Tongue (tissue), 2 donors: ENCODE measurements around the gene TMEM163. TPM values are rescaled to one million over a fixed set of nuclear protein-coding genes. Genes with fewer than 3 reads are reported as not detected.
"Not testable (repeated sequence)": the region's sequence is repeated elsewhere in the genome, so short reads cannot be mapped to it uniquely, and the experiment has no call there.

ENCODE experiments used
- DNase-seq: peaks from one replicate; pipeline ENCODE4 v3.0.0-alpha.2; 2015
- total RNA-seq: library from RNA; depleted of rRNA; stranded (reverse); fragments of >200 nt; gene quantifications from one replicate; pipeline ENCODE4 v1.2.3, GENCODE V29; 2014

The TMEM163 gene
- total RNA-seq, 1 donor from 2014 or later, result 0.72 TPM

- DNase-seq, result no peak
Observed at GRCh38 chr2:134482131-134482723, 236.6 kb downstream of the TMEM163 start.

- no peak for DNase-seq
Observed at GRCh38 chr2:134479696-134480330, 239.0 kb downstream of the TMEM163 start.

- not testable (repeated sequence) for DNase-seq
Observed at GRCh38 chr2:134476982-134477381, 241.8 kb downstream of the TMEM163 start.

- DNase-seq, result no peak
Observed at GRCh38 chr2:134470561-134471168, 248.1 kb downstream of the TMEM163 start.

GRCh38 chr2:134469516-134470115 is 249.2 kb downstream of the TMEM163 start:
- no peak for DNase-seq

- no peak for DNase-seq
Observed at GRCh38 chr2:134468776-134469175, 250.0 kb downstream of the TMEM163 start.

DNA sequence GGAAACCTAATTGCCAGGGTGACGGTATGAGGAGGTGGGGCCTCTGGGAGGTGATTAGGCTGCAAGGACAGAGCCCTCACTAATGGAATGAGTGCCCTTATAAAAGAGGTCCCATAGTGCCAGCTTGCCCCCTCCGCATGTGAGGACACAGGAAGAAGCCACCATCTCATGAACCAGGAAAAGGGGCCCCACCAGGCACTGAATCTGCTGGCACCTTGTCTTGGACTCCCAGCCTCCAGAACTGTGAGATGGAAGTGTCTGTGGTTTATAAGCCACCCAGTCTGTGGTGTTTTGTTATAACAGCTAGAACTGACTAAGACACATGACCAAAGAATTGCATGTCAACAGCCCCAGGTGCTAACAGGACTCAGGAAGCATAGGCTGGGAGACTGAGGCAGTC is 250.6 kb downstream of the TMEM163 start:
- DNase-seq, result no peak

DNA sequence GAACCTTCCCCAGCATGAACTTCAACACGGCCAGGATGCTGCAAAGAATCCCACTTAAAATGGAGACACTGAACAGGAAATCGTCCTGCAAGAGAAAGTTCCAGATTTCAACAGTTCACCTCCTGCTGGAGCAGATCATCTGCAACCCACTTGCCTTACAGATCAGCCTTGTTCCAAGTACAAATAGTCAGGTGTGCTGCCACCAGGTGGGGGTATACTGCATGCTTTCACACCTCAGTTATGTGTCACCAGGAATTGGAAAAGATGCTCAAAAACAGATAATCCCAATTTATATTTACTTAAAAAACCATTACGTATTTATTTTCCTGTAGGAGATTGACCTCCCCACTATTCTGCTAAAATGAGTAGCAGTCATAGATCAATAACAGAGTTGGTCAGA is 252.7 kb downstream of the TMEM163 start:
- peak; percentile 40 for DNase-seq

DNA sequence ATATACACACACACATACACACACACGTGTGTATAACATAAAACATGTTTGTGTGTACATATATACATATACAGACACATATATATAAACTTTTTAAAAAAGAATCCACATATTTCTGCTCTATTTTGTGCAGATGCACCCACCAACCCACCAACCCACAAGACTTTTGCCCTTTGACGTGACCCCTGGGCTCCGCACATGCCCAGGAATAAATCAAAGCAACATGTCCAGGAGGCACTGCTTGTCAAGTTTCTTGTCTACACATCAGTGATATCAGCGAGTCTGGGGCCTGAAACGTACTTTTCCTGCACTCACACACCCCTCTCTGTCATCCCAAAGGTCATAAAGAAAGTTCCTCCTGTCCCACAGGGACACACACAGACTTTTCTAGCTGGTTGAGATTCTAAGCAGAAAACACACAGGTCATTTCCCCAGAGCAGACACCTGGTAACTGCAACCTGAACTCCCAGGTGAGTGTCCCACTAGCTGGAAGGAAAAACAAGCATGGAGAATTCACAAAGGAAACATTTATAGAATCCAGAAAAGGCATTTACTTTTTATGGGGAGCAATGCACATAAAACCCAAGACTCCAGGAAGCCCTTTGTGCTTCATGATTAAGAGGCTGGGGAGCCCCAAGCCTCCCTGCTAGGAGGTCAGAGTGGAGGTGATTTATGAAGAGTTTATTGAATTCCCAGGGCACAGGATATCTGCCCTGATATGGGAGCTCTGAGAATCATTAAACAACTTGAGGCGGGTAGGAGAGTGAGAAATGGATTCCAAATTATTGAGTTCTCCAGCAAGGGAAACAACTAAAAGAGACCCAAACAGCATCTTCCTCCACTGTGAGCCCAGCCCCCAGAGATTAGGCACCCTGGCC is 253.3 kb downstream of the TMEM163 start:
- no peak for DNase-seq

GRCh38 chr2:134463699-134464022 is 255.1 kb downstream of the TMEM163 start:
- no peak for DNase-seq

DNA sequence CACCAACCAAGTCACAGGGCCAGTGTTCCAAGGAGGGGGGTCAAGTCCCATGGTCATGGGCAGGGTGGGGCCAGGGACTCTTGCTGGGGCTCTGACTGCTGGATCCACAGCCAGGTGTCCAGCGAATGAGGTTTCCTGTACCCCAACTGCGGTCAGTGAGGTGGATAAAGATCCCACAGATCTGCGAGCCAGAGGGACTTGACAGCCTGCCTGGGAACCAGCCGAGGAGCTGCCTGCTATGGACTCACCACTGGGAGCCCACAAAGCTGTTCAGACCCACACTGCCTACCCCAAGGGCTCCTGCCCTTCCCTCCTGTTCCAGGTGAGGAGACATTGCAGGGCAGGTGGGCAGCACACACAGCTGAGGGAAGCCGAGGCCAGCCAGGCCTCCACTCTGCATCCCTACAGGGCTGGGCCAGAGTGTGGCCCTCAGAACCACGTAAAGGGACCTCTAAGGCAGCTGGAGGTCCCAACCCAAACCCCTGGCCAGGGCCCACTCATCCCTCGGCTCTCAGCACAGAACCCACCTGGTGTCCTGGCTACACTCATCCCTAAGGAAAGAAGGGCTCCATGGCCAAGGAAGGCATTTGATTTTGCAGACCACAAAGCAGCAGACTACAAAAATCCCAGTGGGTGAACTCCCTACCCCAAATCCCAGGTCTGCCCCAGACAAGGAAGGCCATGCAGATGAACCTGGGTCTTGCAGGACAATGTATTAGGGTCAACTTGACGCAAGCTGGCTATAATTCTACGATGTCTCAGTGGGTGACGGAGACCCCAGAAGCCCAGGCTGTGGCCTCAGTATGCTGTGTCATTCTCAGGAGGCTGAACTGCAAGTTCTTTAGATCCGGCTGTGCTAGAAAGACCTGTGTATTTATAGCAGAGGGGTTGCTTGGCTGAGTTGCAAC is 255.8 kb downstream of the TMEM163 start:
- no peak for DNase-seq

- no peak for DNase-seq
Observed at GRCh38 chr2:134462275-134462674, 256.5 kb downstream of the TMEM163 start.

DNA sequence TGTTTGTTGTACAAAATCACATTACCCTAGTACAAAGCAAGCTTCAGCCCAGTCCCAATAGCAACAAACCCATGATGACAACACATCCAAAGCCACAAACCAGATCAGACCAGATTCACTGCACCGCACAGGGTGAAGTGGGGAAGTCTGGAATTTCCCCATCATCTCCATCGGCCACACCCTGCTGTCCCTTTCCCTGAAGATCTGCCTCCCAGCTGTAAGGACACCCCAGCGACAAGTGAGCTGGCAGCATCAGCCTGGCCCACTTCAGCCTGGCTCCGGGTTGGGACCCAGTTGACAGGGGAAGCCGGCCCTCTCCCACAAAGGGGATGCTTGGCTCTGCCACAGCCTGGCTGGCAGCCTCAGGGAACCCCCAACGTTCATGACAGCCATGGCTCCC is 257.3 kb downstream of the TMEM163 start:
- DNase-seq, result no peak

- DNase-seq, result peak; percentile 85
Observed at GRCh38 chr2:134460583-134460998, 258.2 kb downstream of the TMEM163 start.

GRCh38 chr2:134459706-134460406 is 258.9 kb downstream of the TMEM163 start:
- DNase-seq, result no peak

DNA sequence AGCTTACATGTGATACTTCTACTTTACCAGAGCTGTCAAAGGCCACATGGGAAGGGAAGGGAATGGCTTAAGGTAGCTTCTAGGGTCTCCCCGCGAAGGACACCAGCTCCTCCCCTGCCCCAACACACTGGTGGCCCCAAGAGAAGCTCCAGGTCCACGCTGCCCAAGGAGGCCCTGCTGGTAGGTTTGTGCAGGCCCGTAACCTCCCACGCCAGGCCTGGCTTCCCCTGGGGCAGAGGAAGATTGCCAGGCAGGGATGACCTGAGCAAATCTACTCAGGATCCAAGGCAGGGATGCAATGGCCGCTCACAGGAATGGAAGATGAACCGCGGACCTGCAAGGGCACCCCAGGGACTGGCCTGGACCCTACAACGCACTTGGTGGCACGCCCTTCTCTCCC is 259.9 kb downstream of the TMEM163 start:
- no peak for DNase-seq

DNA sequence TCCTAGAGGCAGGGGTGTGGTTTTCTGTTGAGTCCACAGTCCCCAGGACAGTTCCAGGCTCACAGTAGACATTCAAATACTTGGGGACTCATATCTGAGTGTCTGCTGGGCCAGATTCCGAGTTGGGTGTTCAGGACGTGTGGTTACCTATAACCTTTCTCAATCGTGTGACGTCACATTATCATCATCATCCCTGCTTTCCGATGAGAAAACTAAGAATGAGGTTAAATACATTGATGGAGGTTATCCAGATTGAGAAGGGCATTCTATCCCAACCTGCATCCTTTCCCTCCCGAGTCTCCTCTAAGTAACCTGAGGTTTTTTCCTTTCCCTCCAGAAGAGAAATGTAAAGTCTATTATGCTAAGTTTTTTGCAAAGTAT is 260.3 kb downstream of the TMEM163 start:
- no peak for DNase-seq

GRCh38 chr2:134457765-134458472 is 260.9 kb downstream of the TMEM163 start:
- DNase-seq, result no peak

GRCh38 chr2:134457353-134457752 is 261.4 kb downstream of the TMEM163 start:
- no peak for DNase-seq

DNA sequence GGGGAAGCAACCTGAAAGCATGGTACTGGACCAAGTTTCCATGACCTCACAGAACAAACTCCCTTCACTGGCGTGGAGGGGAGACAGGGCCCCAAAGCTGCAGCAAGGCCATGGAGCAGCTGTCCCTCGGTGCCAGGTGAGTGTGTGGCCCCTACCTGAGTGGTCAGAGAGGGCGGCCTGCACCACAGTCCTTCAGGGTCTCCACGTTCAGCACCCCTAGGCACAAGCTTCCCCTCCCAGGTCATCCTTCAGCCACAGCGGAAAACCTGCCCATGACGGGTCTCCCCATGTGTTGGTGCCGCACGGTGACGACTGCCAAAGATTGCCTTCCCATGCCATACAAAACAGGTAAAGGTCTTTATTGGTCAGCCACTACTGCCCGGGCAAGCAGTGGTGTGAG is 263.4 kb downstream of the TMEM163 start:
- DNase-seq, result no peak
